GM19397 (cell line): Measurements from ENCODE around the gene BARHL1.

ENCODE experiments used
- ATAC-seq: cut with Tn5 transposase; IDR thresholded peaks from one replicate; pipeline ENCODE4 v1.9.1; 2021; ENCODE audit warnings: mild to moderate bottlenecking, moderate library complexity; ENCODE audit not compliant: unreplicated experiment

BARHL1 gene

GRCh38 chr9:132582276-132582785 lies at the start of gene BARHL1:
Gene BARHL1, plus strand, starts transcription at chr9:132582606. Its CDS starts 192 bp downstream, at chr9:132582798.
- ATAC-seq = no peak

GRCh38 chr9:132534832-132535231 lies 47.6 kb upstream of the BARHL1 start:
- ATAC-seq = no peak

GRCh38 chr9:132536124-132536523 lies 46.3 kb upstream of the BARHL1 start:
- no peak for ATAC-seq

GRCh38 chr9:132537352-132537751 lies 45.1 kb upstream of the BARHL1 start:
- no peak for ATAC-seq

GRCh38 chr9:132538071-132538470 lies 44.3 kb upstream of the BARHL1 start:
- ATAC-seq = no peak

- no peak for ATAC-seq
Observed at GRCh38 chr9:132539096-132539495, 43.3 kb upstream of the BARHL1 start.

GRCh38 chr9:132541051-132541450 lies 41.4 kb upstream of the BARHL1 start:
- no peak for ATAC-seq

- ATAC-seq = no peak
Observed at GRCh38 chr9:132541870-132542830, 40.3 kb upstream of the BARHL1 start.

GRCh38 chr9:132543251-132543650 lies 39.2 kb upstream of the BARHL1 start:
- no peak for ATAC-seq

- ATAC-seq = no peak
Observed at GRCh38 chr9:132543960-132544359, 38.4 kb upstream of the BARHL1 start.

- ATAC-seq = no peak
Observed at GRCh38 chr9:132545578-132545977, 36.8 kb upstream of the BARHL1 start.

GRCh38 chr9:132546148-132547051 lies 36.0 kb upstream of the BARHL1 start:
- ATAC-seq = no peak

- no peak for ATAC-seq
Observed at GRCh38 chr9:132547052-132547431, 35.4 kb upstream of the BARHL1 start.

- ATAC-seq = no peak
Observed at GRCh38 chr9:132547436-132547835, 35.0 kb upstream of the BARHL1 start.

GRCh38 chr9:132547976-132548730 lies 34.3 kb upstream of the BARHL1 start:
- no peak for ATAC-seq

GRCh38 chr9:132548751-132549640 lies 33.4 kb upstream of the BARHL1 start:
- no peak for ATAC-seq

GRCh38 chr9:132551556-132551955 lies 30.9 kb upstream of the BARHL1 start:
- ATAC-seq = no peak

GRCh38 chr9:132552041-132552440 lies 30.4 kb upstream of the BARHL1 start:
- no peak for ATAC-seq

- ATAC-seq = no peak
Observed at GRCh38 chr9:132554755-132555154, 27.7 kb upstream of the BARHL1 start.

- no peak for ATAC-seq
Observed at GRCh38 chr9:132555528-132555927, 26.9 kb upstream of the BARHL1 start.
